Activated naive CD8-positive, alpha-beta T cell treated with anti-CD3 and anti-CD28 coated beads, Interleukin-2, amount 50 U/mL, for 24 hours (primary cell): ENCODE results near the gene MOSMO.
"Not testable (repeated sequence)": the region's sequence is repeated elsewhere in the genome, so short reads cannot be mapped to it uniquely, and the experiment has no call there.

ENCODE experiments used
- ATAC-seq: fragments of 150-1000 bp; cut with Tn5 transposase; one replicate; pipeline ENCODE4 v1.10.0; 2021
- DNase-seq: peaks from one replicate; pipeline ENCODE4 v3.0.0; 2021
- H3K27ac Mint-ChIP-seq: one replicate; pipeline ENCODE4 v1.8.0; 2021; ENCODE audit warnings: mild to moderate bottlenecking, mixed read lengths
- H3K27me3 Mint-ChIP-seq: one replicate; pipeline ENCODE4 v1.8.0; 2021; ENCODE audit warnings: mixed read lengths
- H3K36me3 Mint-ChIP-seq: one replicate; pipeline ENCODE4 v1.8.0; 2021; ENCODE audit warnings: low read depth, mixed read lengths
- H3K4me1 Mint-ChIP-seq: one replicate; pipeline ENCODE4 v1.8.0; 2021; ENCODE audit warnings: mixed read lengths
- H3K4me3 Mint-ChIP-seq: one replicate; pipeline ENCODE4 v1.8.0; 2021; ENCODE audit warnings: mild to moderate bottlenecking, moderate library complexity, mixed read lengths
- H3K9me3 Mint-ChIP-seq: one replicate; pipeline ENCODE4 v1.8.0; 2021; ENCODE audit warnings: mixed read lengths

MOSMO gene

GRCh38 chr16:22012241-22012640 lies 4.3 kb downstream of the MOSMO start:
- Mint-ChIP-seq H3K27ac (no peak overlapping the region), H3K4me1 (peaks cover 75% of the 10 kb centered on the region), H3K27me3 (no peaks in the 10 kb centered on the region), H3K4me3 (no peak overlapping the region), H3K9me3 (no peaks in the 10 kb centered on the region), H3K36me3 (peaks cover 3% of the 10 kb centered on the region)
- no peak for DNase-seq
- ATAC-seq = no peak

GRCh38 chr16:22013486-22013885 lies 5.6 kb downstream of the MOSMO start:
- no peak overlapping the region for H3K4me3 Mint-ChIP-seq
- no peaks in the 10 kb centered on the region for H3K27me3 Mint-ChIP-seq
- no peak overlapping the region for H3K27ac Mint-ChIP-seq
- peaks cover 3% of the 10 kb centered on the region for H3K36me3 Mint-ChIP-seq
- ATAC-seq (no peak), DNase-seq (no peak)
- peaks cover 79% of the 10 kb centered on the region for H3K4me1 Mint-ChIP-seq
- no peaks in the 10 kb centered on the region for H3K9me3 Mint-ChIP-seq

GRCh38 chr16:22014271-22014873 lies 6.5 kb downstream of the MOSMO start:
- Mint-ChIP-seq H3K4me1 (peaks cover 81% of the 10 kb centered on the region), H3K9me3 (no peaks in the 10 kb centered on the region), H3K27me3 (no peaks in the 10 kb centered on the region), H3K27ac (no peak overlapping the region), H3K36me3 (peaks cover 3% of the 10 kb centered on the region), H3K4me3 (no peak overlapping the region)
- ATAC-seq (peak; percentile 52), DNase-seq (no peak)

GRCh38 chr16:22016927-22017326 lies 9.0 kb downstream of the MOSMO start:
- DNase-seq (no peak), ATAC-seq (no peak)
- H3K36me3 Mint-ChIP-seq = peaks cover 3% of the 10 kb centered on the region
- H3K27me3 Mint-ChIP-seq = no peaks in the 10 kb centered on the region
- no peak overlapping the region for H3K4me3 Mint-ChIP-seq
- H3K9me3 Mint-ChIP-seq = no peaks in the 10 kb centered on the region
- H3K4me1 Mint-ChIP-seq = peaks cover 59% of the 10 kb centered on the region
- no peak overlapping the region for H3K27ac Mint-ChIP-seq

- no peak for DNase-seq
- no peaks in the 10 kb centered on the region for H3K27me3 Mint-ChIP-seq
- peaks cover 5% of the 10 kb centered on the region for H3K36me3 Mint-ChIP-seq
- no peak overlapping the region for H3K4me3 Mint-ChIP-seq
- ATAC-seq = no peak
- peaks cover 43% of the 10 kb centered on the region for H3K4me1 Mint-ChIP-seq
- no peaks in the 10 kb centered on the region for H3K9me3 Mint-ChIP-seq
- no peak overlapping the region for H3K27ac Mint-ChIP-seq
Observed at GRCh38 chr16:22018559-22018958, 10.6 kb downstream of the MOSMO start.

GRCh38 chr16:22022151-22022550 lies 14.2 kb downstream of the MOSMO start:
- peaks cover 18% of the 10 kb centered on the region for H3K4me1 Mint-ChIP-seq
- DNase-seq (no peak), ATAC-seq (no peak)
- no peak overlapping the region for H3K27ac Mint-ChIP-seq
- H3K27me3 Mint-ChIP-seq = no peaks in the 10 kb centered on the region
- H3K36me3 Mint-ChIP-seq = peaks cover 5% of the 10 kb centered on the region
- no peak overlapping the region for H3K4me3 Mint-ChIP-seq
- H3K9me3 Mint-ChIP-seq = no peaks in the 10 kb centered on the region

- no peak for DNase-seq
- Mint-ChIP-seq H3K27me3 (no peaks in the 10 kb centered on the region), H3K4me3 (no peak overlapping the region), H3K27ac (no peak overlapping the region), H3K36me3 (peaks cover 5% of the 10 kb centered on the region), H3K4me1 (peaks cover 18% of the 10 kb centered on the region), H3K9me3 (no peaks in the 10 kb centered on the region)
- no peak for ATAC-seq
Observed at GRCh38 chr16:22023505-22023904, 15.6 kb downstream of the MOSMO start.

- not testable (repeated sequence) for H3K27me3 Mint-ChIP-seq, ATAC-seq, H3K4me3 Mint-ChIP-seq, DNase-seq, H3K9me3 Mint-ChIP-seq, H3K27ac Mint-ChIP-seq, H3K36me3 Mint-ChIP-seq
- peaks cover 12% of the 10 kb centered on the region for H3K4me1 Mint-ChIP-seq
Observed at GRCh38 chr16:22024785-22025184, 16.9 kb downstream of the MOSMO start.

GRCh38 chr16:22027633-22028032 lies 19.7 kb downstream of the MOSMO start:
- no peak overlapping the region for H3K4me3 Mint-ChIP-seq
- no peak overlapping the region for H3K27ac Mint-ChIP-seq
- no peak for DNase-seq
- peaks cover 23% of the 10 kb centered on the region for H3K36me3 Mint-ChIP-seq
- H3K4me1 Mint-ChIP-seq = peaks cover 22% of the 10 kb centered on the region
- ATAC-seq = no peak
- no peaks in the 10 kb centered on the region for H3K9me3 Mint-ChIP-seq
- H3K27me3 Mint-ChIP-seq = no peaks in the 10 kb centered on the region

GRCh38 chr16:22029632-22030031 lies 21.7 kb downstream of the MOSMO start:
- Mint-ChIP-seq H3K4me3 (no peak overlapping the region), H3K4me1 (peaks cover 28% of the 10 kb centered on the region), H3K27ac (peak overlapping the region; percentile 28), H3K36me3 (peaks cover 23% of the 10 kb centered on the region), H3K27me3 (no peaks in the 10 kb centered on the region), H3K9me3 (no peaks in the 10 kb centered on the region)
- no peak for DNase-seq
- no peak for ATAC-seq

GRCh38 chr16:22030087-22030812 lies 22.3 kb downstream of the MOSMO start:
- Mint-ChIP-seq H3K27me3 (no peaks in the 10 kb centered on the region), H3K4me3 (no peak overlapping the region), H3K36me3 (peaks cover 23% of the 10 kb centered on the region), H3K4me1 (peaks cover 33% of the 10 kb centered on the region), H3K27ac (peak overlapping the region; percentile 28), H3K9me3 (no peaks in the 10 kb centered on the region)
- DNase-seq (no peak), ATAC-seq (no peak)

GRCh38 chr16:22031483-22032083 lies 23.7 kb downstream of the MOSMO start:
- Mint-ChIP-seq H3K27ac (peak overlapping the region; percentile 44), H3K9me3 (no peaks in the 10 kb centered on the region), H3K36me3 (peaks cover 23% of the 10 kb centered on the region), H3K27me3 (no peaks in the 10 kb centered on the region), H3K4me3 (no peak overlapping the region), H3K4me1 (peaks cover 30% of the 10 kb centered on the region)
- no peak for ATAC-seq
- DNase-seq = no peak

- ATAC-seq (no peak), DNase-seq (no peak)
- no peak overlapping the region for H3K27ac Mint-ChIP-seq
- H3K4me1 Mint-ChIP-seq = peaks cover 31% of the 10 kb centered on the region
- H3K9me3 Mint-ChIP-seq = no peaks in the 10 kb centered on the region
- no peak overlapping the region for H3K4me3 Mint-ChIP-seq
- peaks cover 28% of the 10 kb centered on the region for H3K36me3 Mint-ChIP-seq
- H3K27me3 Mint-ChIP-seq = no peaks in the 10 kb centered on the region
Observed at GRCh38 chr16:22034503-22034902, 26.6 kb downstream of the MOSMO start.

GRCh38 chr16:22035153-22035552 lies 27.2 kb downstream of the MOSMO start:
- peaks cover 23% of the 10 kb centered on the region for H3K36me3 Mint-ChIP-seq
- no peaks in the 10 kb centered on the region for H3K9me3 Mint-ChIP-seq
- peaks cover 31% of the 10 kb centered on the region for H3K4me1 Mint-ChIP-seq
- H3K4me3 Mint-ChIP-seq = no peak overlapping the region
- no peaks in the 10 kb centered on the region for H3K27me3 Mint-ChIP-seq
- peak overlapping the region; percentile 24 for H3K27ac Mint-ChIP-seq
- DNase-seq (no peak), ATAC-seq (no peak)

- H3K4me1 Mint-ChIP-seq, H3K36me3 Mint-ChIP-seq, ATAC-seq, H3K27ac Mint-ChIP-seq, H3K9me3 Mint-ChIP-seq, H3K4me3 Mint-ChIP-seq, DNase-seq, H3K27me3 Mint-ChIP-seq: not testable (repeated sequence)
Observed at GRCh38 chr16:22043882-22044281, 36.0 kb downstream of the MOSMO start.
